HCT116 (cell line): Measurements from ENCODE around the gene CCS. TPM values are rescaled to one million over a fixed set of nuclear protein-coding genes. Genes with fewer than 3 reads are reported as not detected.

Source experiments
- ATAC-seq: fragments of 200-7000 bp; cut with Tn5 transposase; 2 replicates; pipeline ENCODE4 v1.9.1; 2020; ENCODE audit warnings: mild to moderate bottlenecking, moderate library complexity
- BruUV-seq: library from RNA; stranded (reverse); fragments of 400-500 nt; replicated peaks from 2 replicates; lab custom pipeline; 2021; lab: Mats Ljungman, UMichigan
- CTCF ChIA-PET: fragments of 300-600 bp; sonication (Branson Sonifier 250); formaldehyde crosslinking; loops from one replicate; lab custom pipeline; 2021; ENCODE audit warnings: antibody characterized with exemption; lab: Charles Lee
- POLR2A ChIA-PET: fragments of 300-600, 350-600 bp; sonication (Branson Sonifier 250); formaldehyde crosslinking; loops from one replicate; lab custom pipeline; 2021; ENCODE audit warnings: antibody characterized with exemption; lab: Charles Lee
- RAD21 ChIA-PET, 2 experiments: fragments of 300-600 bp; sonication (Branson Sonifier 250); formaldehyde crosslinking; loops; one replicate each; lab custom pipeline; 2023; ENCODE audit warnings: low total read pairs in 2 of 2; ENCODE audit not compliant: uncharacterized antibody in 2 of 2, unreplicated experiment in 2 of 2, low non-redundant PET in 1 of 2; lab: Charles Lee
- DNase-seq: peaks from one replicate; pipeline ENCODE4 v3.0.0-alpha.2; 2010; ENCODE audit warnings: low read depth, low spot score
- H2AFZ ChIP-seq: fragments of 200-600 bp; shearing (Covaris generic), sonication (generic); 2 replicates; pipeline ENCODE4 v1.6.1; 2017; ENCODE audit warnings: low read depth, mixed run types, mixed read lengths, antibody characterized with exemption, low read length; ENCODE audit not compliant: poor library complexity, severe bottlenecking
- H3K27ac ChIP-seq: 2 replicates; pipeline ENCODE4 v1.5.1; 2012; ENCODE audit warnings: low read depth, low read length
- H3K27me3 ChIP-seq: fragments of 200-600 bp; sonication (generic); 2 replicates; pipeline ENCODE4 v1.6.1; 2016; ENCODE audit warnings: mixed run types, low read length, mixed read lengths; ENCODE audit not compliant: insufficient read depth
- H3K36me3 ChIP-seq, 2 experiments: fragments of 200-500 bp in 1 of 2; fragments of 200-600 bp in 1 of 2; sonication (Bioruptor generic) in 1 of 2; sonication (generic) in 1 of 2; 2 replicates each; pipeline versions ENCODE4 v1.5.1 to v1.6.1; 2014 to 2016; ENCODE audit warnings: low read length in 2 of 2, inconsistent platforms in 1 of 2, mixed read lengths in 1 of 2, mixed run types in 1 of 2; ENCODE audit not compliant: insufficient read depth in 2 of 2, control insufficient read depth in 1 of 2
- H3K4me1 ChIP-seq, 2 experiments: fragments of 200-600 bp in 1 of 2; sonication (generic) in 1 of 2; 2 replicates each; pipeline versions ENCODE4 v1.5.1 to v1.6.1; 2012 to 2017; ENCODE audit warnings: low read length in 2 of 2, inconsistent platforms in 1 of 2, mild to moderate bottlenecking in 1 of 2, mixed read lengths in 1 of 2, mixed run types in 1 of 2, moderate library complexity in 1 of 2; ENCODE audit not compliant: insufficient read depth in 2 of 2, control insufficient read depth in 1 of 2
- H3K4me2 ChIP-seq: fragments of 200-600 bp; sonication (generic); 2 replicates; pipeline ENCODE4 v1.6.1; 2017; ENCODE audit warnings: mixed run types, low read length, mixed read lengths
- H3K4me3 ChIP-seq, 2 experiments: fragments of 200-600 bp in 1 of 2; sonication (generic) in 1 of 2; replicated peaks in 1 of 2; 2 replicates each; pipeline ENCODE4 v1.5.1; 2011 to 2016; ENCODE audit warnings: low read length in 2 of 2, control low read depth in 1 of 2, low read depth in 1 of 2, mild to moderate bottlenecking in 1 of 2, mixed read lengths in 1 of 2, mixed run types in 1 of 2
- H3K79me2 ChIP-seq: fragments of 200-600 bp; sonication (generic); 2 replicates; pipeline ENCODE4 v1.6.1; 2017; ENCODE audit warnings: mild to moderate bottlenecking, mixed run types, low read length, moderate library complexity, mixed read lengths; ENCODE audit not compliant: insufficient read depth
- H3K9ac ChIP-seq: fragments of 200-600 bp; sonication (generic); 2 replicates; pipeline ENCODE4 v1.6.1; 2016; ENCODE audit warnings: low read length, mixed read lengths
- H3K9me2 ChIP-seq: fragments of 200-600 bp; sonication (generic), shearing (Covaris generic); 2 replicates; pipeline ENCODE4 v1.6.1; 2017; ENCODE audit warnings: mixed run types, mild to moderate bottlenecking, moderate library complexity; ENCODE audit not compliant: insufficient read depth
- H3K9me3 ChIP-seq, 2 experiments: fragments of 200-500 bp in 1 of 2; fragments of 200-600 bp in 1 of 2; sonication (Bioruptor generic) in 1 of 2; sonication (generic) in 1 of 2; 2 replicates each; pipeline ENCODE4 v1.6.1; 2014 to 2017; ENCODE audit warnings: low read length in 2 of 2, mixed read lengths in 2 of 2, inconsistent platforms in 1 of 2, low read depth in 1 of 2, mild to moderate bottlenecking in 1 of 2, mixed run types in 1 of 2, moderate library complexity in 1 of 2; ENCODE audit not compliant: control insufficient read depth in 1 of 2, insufficient read depth in 1 of 2
- H4K20me1 ChIP-seq: fragments of 200-600 bp; sonication (generic), shearing (Covaris generic); 2 replicates; pipeline ENCODE4 v1.6.1; 2017; ENCODE audit warnings: mixed run types, mild to moderate bottlenecking, moderate library complexity; ENCODE audit not compliant: insufficient read depth
- ATF3 ChIP-seq: IDR thresholded peaks from 2 replicates; pipeline ENCODE4 v1.6.1; 2012
- ELF1 ChIP-seq: IDR thresholded peaks from 2 replicates; pipeline ENCODE4 v1.6.1; 2012; ENCODE audit warnings: low read depth, borderline replicate concordance
- EZH2phosphoT487 ChIP-seq: fragments of 200-600 bp; IDR thresholded peaks from 2 replicates; pipeline ENCODE4 v1.6.1; 2018; ENCODE audit warnings: antibody characterized with exemption, borderline replicate concordance
- FOSL1 ChIP-seq: IDR thresholded peaks from 2 replicates; pipeline ENCODE4 v1.6.1; 2012; ENCODE audit warnings: low read depth
- MAX ChIP-seq: IDR thresholded peaks from 2 replicates; pipeline ENCODE4 v1.6.1; 2012
- POLR2A ChIP-seq: IDR thresholded peaks from 2 replicates; pipeline ENCODE4 v1.7.0; 2011; ENCODE audit warnings: borderline replicate concordance; ENCODE audit not compliant: insufficient read depth, insufficient read length; ENCODE audit errors: extremely low read depth
- POLR2AphosphoS5 ChIP-seq: IDR thresholded peaks from 2 replicates; pipeline ENCODE4 v1.6.1; 2011; ENCODE audit warnings: mild to moderate bottlenecking, low read depth, low read length, moderate library complexity
- RAD21 ChIP-seq: IDR thresholded peaks from 2 replicates; pipeline ENCODE4 v1.6.1; 2012; ENCODE audit warnings: low read depth, mild to moderate bottlenecking
- REST ChIP-seq: IDR thresholded peaks from 2 replicates; pipeline ENCODE4 v1.6.1; 2012; ENCODE audit warnings: low read depth
- SIN3A ChIP-seq: IDR thresholded peaks from 2 replicates; pipeline ENCODE4 v1.6.1; 2012; ENCODE audit warnings: low read depth
- SP1 ChIP-seq: IDR thresholded peaks from 2 replicates; pipeline ENCODE4 v1.6.1; 2012; ENCODE audit warnings: low read depth
- SRF ChIP-seq: IDR thresholded peaks from 2 replicates; pipeline ENCODE4 v1.6.1; 2012; ENCODE audit warnings: low read depth
- TCF7L2 ChIP-seq: IDR thresholded peaks from 2 replicates; pipeline ENCODE4 v1.7.0; 2011; ENCODE audit warnings: borderline replicate concordance, inconsistent platforms; ENCODE audit not compliant: insufficient read depth, insufficient read length; ENCODE audit errors: extremely low read depth
- ZBTB33 ChIP-seq: IDR thresholded peaks from 2 replicates; pipeline ENCODE4 v1.6.1; 2011; ENCODE audit warnings: mild to moderate bottlenecking, low read length, moderate library complexity; ENCODE audit not compliant: insufficient replicate concordance; ENCODE audit errors: extremely low read depth
- ZNF274 ChIP-seq: fragments of 200-500 bp; sonication (Bioruptor generic); IDR thresholded peaks from 2 replicates; pipeline ENCODE4 v1.6.1; 2014; ENCODE audit warnings: mild to moderate bottlenecking, low read depth, low read length, inconsistent platforms
- intact Hi-C: fragments of 100-400 bp; cut with micrococcal nuclease; formaldehyde crosslinking; loops from 2 replicates; pipeline ENCODE4 v1.10.0; 2022
- total RNA-seq: library from RNA; stranded (reverse); gene quantifications from one replicate; pipeline ENCODE4 v1.2.1, GENCODE V29; 2021; ENCODE audit not compliant: unreplicated experiment

The CCS gene
- total RNA-seq, 1 experiment from 2014 or later: 40.6 TPM

- ChIA-PET RAD21 (no interaction called here), CTCF (no interaction called here)
- Histone ChIP-seq H4K20me1 (peaks cover 41% of the 10 kb centered on the region; the same call in 1 of the 2 replicates), H3K4me2 (no peak overlapping the region), H3K36me3 (peaks cover 65 to 89% of the 10 kb centered on the region in 2 experiments)
- BruUV-seq: no TSS peak
- TF ChIP-seq ZNF274 (no peak), ZBTB33 (no peak), POLR2A (no peak), REST (no peak), SRF (no peak), ELF1 (no peak), EZH2phosphoT487 (no peak), SIN3A (no peak), RAD21 (no peak), MAX (no peak), ATF3 (no peak), SP1 (no peak), POLR2AphosphoS5 (no peak), FOSL1 (no peak), TCF7L2 (no peak)
- TF ChIP-seq, all 23 proteins: peak for 0
- Histone ChIP-seq H3K79me2 (peaks cover 100% of the 10 kb centered on the region), H3K4me1 (no peaks in the 10 kb centered on the region), H3K9ac (no peak overlapping the region), H2AFZ (no peak overlapping the region), H3K9me2 (no peaks in the 10 kb centered on the region), H3K27me3 (no peaks in the 10 kb centered on the region), H3K4me3 (no peak overlapping the region), H3K27ac (no peak overlapping the region), H3K9me3 (no peaks in the 10 kb centered on the region)
- intact Hi-C loops: no loop called here
- ATAC-seq (no peak), DNase-seq (no peak)
- POLR2A ChIA-PET: interaction anchor here (1.6 kb wide), 1 partner anchor 10 kb away, joined by 7 read pairs; the partner anchor contains the start of gene RBM14
Observed at GRCh38 chr11:66626926-66627325, 33.9 kb downstream of the CCS start.
